HG02981 (cell line): ENCODE results near the gene MT1H.
A peak's percentile ranks its signal among the peaks of the same experiment; 100 is the strongest.
"Not testable (repeated sequence)": the region's sequence is repeated elsewhere in the genome, so short reads cannot be mapped to it uniquely, and the experiment has no call there.

Source experiments
- ATAC-seq: cut with Tn5 transposase; IDR thresholded peaks from one replicate; pipeline ENCODE4 v1.9.1; 2021; ENCODE audit warnings: mild to moderate bottlenecking, moderate library complexity; ENCODE audit not compliant: unreplicated experiment

MT1H gene

DNA sequence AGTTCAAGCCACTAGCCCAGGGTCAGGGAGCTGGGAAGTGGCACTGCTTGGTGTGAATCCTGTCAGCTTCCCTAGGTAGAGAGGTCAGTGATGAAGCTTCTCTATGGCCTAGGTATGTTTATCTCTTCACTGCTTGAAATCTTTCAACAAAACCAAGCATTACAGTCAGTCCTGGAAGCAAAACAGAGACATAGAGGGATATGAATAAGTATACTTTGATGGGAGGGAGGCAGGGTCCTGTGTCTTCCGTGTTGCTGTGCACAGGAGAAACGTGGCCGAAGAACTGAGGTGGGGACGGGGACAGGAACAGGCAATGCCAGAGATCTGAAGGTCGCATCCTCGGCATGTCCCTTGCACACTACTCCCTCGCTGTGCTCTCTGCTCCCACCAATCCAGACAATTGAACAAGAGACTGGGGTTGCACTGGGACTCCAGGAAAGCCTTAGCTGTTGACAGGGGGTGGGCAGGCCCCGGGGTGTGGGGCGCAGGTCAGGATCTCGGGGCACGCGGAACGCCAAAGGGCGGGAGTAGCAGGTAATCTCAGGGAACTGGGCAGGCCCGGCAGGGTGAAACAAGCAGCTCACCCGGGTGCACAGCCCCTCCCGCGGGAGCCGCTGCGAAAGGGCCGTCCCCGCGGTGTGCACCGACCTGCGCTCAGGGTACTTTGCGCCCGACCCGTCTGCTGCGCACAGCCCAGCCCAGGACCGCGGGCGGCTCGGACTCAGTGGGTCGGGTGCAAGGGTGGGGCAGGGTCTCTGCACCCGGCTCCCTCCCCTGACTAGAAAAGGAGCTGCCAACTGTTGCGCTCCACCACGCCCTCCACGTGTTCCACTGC, at the start of gene MT1H:
MT1H (plus strand) TSS at position 810 of the 835 bp plus-strand sequence. CDS start 71 bp downstream, outside the sequence.
- ATAC-seq: no peak

DNA sequence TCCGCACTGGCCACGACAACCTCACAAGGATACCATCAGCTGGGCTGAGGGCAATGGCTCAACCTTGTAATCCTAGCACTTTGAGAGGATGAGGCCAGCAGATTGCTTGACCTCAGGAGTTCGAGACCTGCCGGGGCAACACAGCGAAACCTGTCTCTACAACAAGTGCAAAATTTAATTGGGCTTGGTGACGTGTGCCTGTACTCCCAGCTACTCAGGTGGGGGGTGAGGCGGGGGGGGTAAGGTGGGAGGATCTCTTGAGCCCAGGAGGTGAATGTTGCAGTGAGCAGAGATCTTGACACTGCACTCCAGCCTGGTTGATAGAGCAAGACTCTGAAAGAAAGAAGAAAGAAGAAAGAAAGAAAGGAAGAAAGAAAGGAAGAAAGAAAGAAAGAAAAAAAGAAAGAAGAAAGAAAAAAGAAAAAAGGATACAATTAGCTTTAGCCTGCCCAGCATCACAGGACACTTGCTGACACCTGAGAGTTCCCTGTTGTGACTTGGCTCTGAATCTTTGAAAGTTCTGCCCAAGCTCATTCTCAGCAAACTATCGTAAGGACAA, 49.2 kb upstream of the MT1H start:
- no peak for ATAC-seq

DNA sequence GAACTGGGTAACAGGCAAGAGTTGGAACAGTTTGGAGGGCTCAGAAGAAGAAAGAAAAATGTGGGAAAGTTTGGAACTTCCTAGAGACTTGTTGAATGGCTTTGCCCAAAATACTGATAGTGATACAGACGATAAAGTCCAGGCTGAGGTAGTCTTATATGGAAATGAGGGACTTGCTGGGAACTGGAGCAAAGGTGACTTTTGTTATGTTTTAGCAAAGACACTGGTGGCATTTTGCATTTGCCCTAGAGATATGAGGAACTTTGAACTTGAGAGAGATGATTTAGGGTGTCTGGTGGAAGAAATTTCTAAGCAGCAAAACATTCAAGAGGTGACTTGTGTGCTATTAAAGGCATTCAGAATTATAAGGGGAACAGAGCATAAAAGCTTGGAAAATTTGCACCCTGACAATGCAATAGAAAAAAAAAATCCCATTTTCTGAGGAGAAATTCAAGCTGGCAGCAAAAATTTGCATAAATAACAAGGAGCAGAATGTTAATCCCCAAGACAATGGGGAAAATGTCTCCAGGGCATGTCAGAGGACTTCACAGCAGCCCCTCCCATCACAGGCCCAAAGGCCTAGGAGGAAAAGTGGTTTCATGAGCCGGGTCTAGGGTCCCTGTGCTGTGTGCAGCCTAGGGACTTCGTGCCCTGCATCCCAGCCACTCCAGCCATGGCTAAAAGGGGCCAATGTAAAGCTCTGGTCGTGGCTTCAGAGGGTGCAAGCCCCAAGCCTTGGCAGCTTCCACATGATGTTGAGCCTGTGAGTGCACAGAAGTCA, 47.8 kb upstream of the MT1H start:
- ATAC-seq: not testable (repeated sequence)

DNA sequence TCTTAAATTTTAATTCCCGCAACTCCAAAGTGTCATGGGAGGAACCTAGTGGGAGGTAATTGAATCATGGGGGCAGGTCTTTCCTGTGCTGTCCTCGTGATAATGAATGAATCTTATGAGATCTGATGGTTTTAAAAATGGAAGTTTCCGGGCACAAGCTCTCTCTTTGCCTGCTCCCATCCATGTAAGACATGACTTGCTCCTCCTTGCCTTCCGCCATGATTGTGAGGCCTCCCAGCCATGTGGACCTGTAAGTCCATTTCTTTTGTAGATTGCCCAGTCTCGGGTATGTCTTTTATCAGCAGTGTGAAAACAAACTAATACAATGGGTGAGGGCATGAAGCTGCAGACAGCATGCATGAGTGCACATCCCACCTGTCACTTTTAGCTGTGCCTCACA, 46.4 kb upstream of the MT1H start:
- not testable (repeated sequence) for ATAC-seq

DNA sequence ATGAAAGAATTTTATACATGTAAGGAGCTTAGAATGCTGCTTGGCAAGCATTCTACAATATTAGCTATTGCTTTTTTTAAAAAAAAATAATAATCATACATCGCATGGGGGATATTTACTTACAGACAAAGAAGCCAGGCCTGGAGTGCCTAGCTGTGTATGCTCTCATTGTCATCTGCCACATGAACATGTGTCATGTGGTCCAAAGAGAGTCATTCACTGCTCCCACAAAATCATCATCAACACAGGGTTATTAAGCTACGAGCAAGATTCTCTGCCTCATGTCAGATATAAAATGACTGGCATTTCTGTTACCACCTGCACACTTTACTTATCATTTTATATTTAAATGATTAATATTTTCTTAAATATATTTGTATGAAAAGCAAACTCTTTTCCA, 46.0 kb upstream of the MT1H start:
- ATAC-seq: no peak

DNA sequence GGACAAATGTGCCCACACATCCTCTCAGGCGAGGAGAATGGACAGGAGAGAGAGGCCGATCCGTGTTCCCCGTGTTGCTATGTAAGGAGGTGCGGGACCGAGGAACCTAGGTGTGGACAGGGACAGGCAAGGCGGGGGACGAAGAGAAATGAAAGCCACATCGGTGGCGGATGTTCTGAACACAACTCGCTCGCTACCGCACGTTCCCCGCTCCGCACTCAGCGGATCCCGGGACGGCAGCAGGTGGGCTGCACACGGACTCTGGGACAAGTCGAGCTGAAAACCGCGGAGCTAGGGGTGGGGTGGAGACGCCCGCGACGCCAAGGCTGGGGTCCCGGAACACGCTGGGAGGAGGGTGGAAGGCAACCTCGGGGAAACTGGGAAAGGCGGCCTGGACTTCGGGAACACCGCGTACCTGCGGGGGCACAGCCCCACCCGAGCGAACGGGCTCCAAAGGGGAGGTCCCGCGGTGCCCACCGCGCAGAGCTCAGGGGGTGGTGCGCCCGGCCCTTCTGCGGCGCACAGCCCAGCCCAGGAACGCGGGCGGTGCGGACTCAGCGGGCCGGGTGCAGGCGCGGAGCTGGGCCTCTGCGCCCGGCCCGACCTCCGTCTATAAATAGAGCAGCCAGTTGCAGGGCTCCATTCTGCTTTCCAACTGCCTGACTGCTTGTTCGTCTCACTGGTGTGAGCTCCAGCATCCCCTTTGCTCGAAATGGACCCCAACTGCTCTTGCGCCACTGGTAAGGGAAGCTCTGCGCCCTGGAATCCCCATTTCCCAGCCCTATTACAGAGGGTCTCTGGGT, 44.3 kb upstream of the MT1H start, which contains the start of gene MT1E:
MT1E (plus strand) TSS at position 642 of the 803 bp plus-strand sequence; CDS start at position 713, 71 bp downstream.
- ATAC-seq: peak; percentile 58

DNA sequence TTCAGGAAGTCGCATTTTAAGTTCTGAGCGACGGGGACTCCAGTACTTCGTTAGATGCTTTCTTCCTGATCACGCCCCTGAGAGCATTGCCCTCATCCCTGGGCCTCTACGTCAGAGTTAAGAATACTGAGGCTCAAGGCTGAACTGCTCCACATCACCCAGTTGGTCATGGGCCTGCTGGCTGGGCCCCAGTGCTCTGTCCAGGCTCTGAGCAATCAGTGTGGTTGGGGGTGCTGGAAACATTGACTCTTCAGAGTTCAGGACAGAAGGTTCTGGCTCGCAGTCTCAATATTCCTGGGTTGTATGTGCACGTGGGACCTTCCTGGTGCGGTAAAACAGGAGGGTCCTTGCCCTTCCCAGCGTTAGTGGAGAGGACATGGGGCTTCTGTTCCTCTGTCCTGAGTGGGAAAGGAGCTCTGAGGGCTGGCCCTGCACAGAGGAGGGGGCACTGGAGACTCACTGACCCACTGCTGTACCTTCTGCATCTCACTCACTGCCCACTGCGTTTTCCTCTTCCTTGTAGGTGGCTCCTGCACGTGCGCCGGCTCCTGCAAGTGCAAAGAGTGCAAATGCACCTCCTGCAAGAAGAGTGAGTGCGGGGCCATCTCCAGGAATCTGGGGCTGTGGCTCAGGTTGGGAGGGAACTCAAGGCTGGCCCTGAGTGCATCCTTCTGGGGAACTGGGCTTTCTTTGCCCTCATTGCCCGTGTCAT, 43.5 kb upstream of the MT1H start:
- peak; percentile 1 for ATAC-seq

DNA sequence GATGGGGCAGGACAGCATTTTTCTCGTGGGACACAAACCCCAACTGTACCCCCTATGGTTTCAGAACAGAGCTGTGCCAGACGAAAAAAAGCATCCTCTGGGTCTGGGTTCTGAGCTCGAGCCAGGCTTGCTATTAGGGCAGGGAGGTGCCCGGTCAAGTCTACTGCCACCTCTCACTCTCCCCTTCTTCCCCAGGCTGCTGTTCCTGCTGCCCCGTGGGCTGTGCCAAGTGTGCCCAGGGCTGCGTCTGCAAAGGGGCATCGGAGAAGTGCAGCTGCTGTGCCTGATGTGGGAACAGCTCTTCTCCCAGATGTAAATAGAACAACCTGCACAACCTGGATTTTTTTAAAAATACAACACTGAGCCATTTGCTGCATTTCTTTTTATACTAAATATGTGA, 42.9 kb upstream of the MT1H start:
- ATAC-seq: no peak

DNA sequence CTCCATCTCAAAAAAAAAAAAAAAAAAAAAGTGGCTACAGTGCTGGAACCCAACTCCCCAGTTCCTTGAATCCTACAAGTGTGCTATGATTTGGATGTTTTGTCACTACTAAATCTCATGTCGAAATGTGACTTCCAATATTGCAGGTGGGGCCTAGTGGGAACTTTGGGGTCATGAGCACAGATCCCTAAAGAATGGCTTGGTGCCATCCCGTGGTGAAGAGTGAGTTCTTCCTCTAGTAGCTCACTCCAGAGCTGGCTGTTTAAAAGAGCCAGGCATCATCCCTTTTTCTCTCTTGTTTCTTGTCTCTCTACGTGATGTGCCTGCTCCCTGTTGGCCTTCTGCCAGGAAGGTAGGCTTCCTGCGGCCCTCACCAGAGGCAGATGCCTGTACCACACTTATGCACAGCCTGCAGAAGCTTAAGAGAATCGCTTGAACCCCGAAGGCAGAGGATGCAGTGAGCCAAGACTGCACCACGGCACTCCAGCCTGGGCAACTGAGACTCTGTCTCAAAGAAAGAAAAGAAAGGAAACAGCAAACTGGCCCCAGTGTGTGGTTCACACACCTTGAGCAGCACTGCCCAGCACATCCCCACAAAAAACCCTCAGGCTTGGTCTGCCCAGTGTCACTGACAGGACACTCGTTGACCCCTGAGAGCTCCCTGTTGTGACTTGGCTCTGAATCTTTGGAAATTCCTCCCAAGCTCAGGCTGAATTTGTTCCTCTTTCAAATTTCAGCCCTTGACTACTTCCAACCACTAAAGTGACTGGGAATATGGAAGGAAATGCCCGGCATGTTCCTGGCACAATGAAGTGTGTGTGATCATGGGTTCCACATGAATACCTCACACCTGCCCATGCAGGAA, 40.9 kb upstream of the MT1H start:
- ATAC-seq: no peak

DNA sequence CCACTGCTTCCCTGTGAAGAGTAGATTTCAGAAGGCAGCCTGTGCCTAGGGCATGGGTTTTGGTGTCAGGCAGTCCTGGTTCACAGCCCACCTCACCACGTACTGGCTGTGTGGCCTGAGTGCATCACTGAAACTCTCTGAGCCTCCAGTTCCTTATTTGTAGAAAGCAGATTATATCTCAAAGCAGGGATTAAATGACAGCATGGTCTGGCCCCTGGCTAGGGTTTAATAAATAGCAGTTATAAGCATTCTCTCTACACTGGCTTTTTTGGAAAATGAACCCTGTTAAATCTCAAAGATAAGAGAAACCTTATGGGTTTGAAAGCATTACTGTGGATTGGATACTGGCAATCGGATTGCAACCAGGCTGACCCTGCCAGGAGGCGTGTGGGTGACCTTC, 40.1 kb upstream of the MT1H start:
- ATAC-seq: no peak

DNA sequence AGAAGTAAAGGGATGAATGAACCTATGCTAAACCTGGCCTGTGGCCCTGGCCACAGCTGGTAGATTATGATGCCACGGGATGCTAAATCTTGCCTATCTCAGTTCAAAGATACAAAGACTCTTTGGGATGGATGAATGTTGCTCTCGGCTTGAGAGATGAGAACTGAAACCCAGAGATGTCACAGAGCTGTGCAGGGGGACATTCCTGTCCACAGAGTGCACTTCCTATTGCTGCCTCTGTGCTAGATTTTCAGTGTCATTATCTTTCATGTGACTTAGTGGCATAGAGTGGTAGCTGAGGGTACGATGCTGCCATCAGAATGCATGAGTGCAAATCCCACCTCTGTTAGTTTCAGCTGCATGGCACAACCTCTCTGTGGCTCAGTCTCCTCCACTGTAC, 39.5 kb upstream of the MT1H start:
- peak; percentile 77 for ATAC-seq

DNA sequence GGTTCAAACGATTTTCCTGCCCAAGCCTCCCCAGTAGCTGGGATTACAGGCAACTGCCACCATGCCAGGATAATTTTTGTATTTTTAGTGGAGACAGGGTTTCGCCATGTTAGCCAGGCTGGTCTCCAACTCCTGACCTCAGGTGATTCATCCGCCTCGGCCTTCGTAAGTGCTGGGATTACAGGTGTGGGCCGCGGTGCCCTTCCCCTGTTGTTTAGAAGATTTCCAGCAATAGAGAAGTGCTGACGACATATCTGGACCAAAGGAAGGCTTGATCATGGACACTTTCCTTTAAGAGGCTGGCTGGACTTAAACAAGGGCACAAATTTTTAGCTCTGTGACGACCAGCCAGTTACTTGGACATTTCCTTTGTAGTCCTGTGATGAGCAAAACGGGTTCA, 38.4 kb upstream of the MT1H start:
- no peak for ATAC-seq

DNA sequence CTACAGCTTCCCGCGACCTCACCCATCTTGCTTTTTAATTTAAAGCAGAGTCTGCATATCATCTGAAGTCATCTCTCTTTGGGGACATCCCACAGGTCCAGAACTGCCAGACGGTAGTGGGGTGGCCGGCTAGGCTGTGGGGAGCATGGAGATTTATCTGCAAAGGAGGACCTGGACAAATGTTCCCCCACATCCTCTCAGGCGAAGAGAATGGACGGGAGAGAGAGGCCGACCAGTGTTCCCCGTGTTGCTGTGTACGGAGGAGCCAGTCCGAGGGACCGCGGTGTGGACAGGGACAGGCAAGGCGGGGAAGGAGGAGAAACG, 37.8 kb upstream of the MT1H start:
- ATAC-seq: no peak

DNA sequence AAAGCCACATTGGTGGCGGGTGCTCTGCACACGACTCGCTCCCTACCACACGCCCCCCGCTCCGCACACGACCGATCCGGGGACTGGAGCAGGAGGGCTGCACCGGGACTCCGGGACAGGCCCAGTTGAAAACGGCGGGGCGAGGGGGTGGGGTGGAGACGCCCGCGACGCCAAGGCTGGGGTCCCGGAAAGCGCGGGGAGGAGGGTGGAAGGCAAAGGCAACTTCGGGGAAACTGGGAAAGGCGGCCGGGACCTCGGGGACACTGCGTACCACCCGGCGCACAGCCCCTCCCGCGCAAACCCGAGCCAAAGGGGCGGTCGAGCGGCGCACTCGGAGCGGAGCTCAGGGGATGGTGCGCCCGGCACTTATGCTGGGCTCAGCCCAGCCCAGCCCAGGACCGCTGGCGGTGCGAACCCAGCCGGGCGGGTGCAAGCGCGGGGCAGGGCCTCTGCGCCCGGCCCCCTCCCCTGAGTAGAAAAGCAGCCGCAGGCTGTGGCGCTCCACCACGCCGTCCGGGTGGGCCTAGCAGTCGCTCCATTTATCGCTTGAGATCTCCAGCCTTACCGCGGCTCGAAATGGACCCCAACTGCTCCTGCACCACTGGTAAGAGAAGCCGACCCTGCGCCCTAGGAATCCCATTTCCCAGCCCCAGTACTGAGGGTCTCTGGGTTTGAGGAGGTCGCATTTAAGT, 37.3 kb upstream of the MT1H start, which contains the start of gene MT1M:
MT1M (plus strand) TSS at position 504 of the 692 bp plus-strand sequence; CDS start at position 577, 73 bp downstream.
- ATAC-seq: no peak

DNA sequence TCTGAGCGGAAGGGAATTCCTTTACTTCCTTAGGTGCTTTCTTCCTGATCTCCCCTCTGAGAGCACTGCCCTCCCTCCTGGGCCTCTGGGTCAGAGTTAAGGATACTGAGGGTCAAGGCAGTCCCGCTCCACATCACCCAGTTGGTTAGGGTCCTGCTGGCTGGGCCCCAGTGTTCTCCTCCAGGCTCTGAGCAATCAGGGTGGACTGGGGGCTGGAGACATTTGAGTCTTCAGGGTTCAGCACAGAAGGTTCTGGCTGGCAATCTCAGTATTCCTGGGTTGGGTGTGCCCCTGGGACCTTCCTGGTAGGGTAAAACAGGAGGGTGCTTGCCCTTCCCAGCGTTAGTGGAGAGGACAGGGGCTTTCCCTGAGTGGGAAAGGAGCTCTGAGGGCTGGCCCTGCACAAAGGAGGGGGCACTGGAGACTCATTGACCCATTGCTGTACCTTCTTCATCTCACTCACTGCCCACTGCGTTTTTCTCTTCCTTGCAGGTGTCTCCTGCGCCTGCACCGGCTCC, 36.7 kb upstream of the MT1H start:
- no peak for ATAC-seq

DNA sequence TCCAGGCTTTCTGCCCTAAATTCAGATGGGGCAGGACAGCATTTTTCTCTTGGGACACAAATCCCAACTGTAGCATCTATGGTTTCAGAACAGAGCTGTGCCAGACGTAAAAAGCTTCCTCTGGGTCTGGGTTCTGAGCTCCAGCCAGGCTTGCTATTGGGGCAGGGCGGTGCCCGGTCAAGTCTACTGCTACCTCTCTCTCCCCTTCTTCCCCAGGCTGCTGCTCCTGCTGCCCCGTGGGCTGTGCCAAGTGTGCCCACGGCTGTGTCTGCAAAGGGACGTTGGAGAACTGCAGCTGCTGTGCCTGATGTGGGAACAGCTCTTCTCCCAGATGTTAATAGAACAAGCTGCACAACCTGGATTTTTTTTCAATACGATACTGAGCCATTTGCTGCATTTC, 36.1 kb upstream of the MT1H start:
- no peak for ATAC-seq

DNA sequence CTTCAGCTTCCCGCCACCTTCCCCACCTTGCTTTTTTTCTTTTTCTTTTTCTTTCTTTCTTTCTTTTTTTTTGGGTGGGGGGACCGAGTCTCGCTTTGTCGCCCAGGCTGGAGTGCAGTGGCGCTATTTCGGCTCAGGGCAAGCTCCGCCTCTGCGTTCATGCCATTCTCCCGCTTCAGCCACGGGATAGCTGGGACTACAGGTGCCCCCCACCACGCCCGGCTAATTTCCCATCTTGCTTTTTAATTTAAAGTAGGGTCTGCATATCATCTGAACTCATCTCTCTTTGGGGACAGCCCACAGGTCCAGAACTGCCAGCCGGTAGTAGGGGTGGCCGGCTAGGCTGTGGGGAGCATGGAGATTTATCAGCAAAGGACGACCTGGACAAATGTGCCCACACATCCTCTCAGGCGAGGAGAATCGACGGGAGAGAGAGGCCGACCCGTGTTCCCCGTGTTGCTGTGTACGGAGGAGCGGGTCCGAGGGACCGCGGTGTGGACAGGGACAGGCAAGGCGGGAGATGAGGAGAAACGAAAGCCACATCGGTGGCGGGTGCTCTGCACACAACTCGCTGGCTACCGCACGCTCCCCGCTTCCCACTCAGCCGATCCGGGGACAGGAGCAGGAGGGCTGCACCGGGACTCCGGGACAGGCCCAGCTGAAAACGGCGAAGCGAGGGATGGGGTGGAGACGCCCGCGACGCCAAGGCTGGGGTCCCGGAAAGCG, 34.7 kb upstream of the MT1H start:
- no peak for ATAC-seq

DNA sequence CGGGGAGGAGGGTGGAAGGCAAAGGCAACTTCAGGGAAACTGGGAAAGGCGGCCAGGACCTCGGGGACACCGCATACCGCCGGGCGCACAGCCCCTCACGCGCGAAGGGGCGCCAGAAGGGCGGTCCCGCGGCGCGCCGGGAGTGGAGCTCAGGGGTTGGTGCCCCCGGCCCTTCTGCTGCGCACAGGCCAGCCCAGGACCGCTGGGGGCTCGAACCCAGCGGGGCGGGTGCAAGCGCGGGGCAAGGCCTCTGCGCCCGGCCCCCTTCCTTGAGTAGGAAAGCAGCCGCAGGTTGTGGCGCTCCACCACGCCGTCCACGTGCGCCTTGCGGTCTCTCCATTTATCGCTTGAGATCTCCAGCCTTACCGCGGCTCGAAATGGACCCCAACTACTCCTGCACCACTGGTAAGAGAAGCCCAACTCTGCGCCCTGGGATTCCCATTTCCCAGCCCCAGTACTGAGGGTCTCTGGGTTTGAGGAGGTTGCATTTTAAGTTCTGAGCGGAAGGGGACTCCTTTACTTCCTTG, 34.1 kb upstream of the MT1H start:
- ATAC-seq: no peak
